ENCODE results near the gene TYSND1.

The TYSND1 gene

GRCh38 chr10:70191972-70192305, 45.4 kb upstream of the TYSND1 start:
- Histone ChIP-seq H2BK120ac (ENCODE audit: low read depth, low read length) (no peak overlapping the region), H3K9ac (ENCODE audit: low read depth, low read length, poor library complexity) (no peak overlapping the region), H2BK15ac (ENCODE audit: low read length) (no peak overlapping the region), H4K8ac (ENCODE audit: low read depth, low read length) (no peak overlapping the region), H3K4me1 (ENCODE audit: control insufficient read depth in 2 of 2, insufficient read depth in 1 of 2, low read depth in 1 of 2, low read length in 2 of 2) (peaks cover 0 to 2% of the 10 kb centered on the region in 2 donors), H3K4me3 (ENCODE audit: low read length in 2 of 2) (no peak overlapping the region), H2BK12ac (ENCODE audit: low read length) (no peak overlapping the region), H3K9me3 (replicated peaks in 1 of 2; ENCODE audit: control insufficient read depth in 2 of 2, insufficient read depth in 1 of 2, low read depth in 1 of 2, low read length in 2 of 2) (no peaks in the 10 kb centered on the region), H2BK5ac (ENCODE audit: low read length) (no peak overlapping the region), H3K27me3 (ENCODE audit: control insufficient read depth in 3 of 3, insufficient read depth in 3 of 3, low read depth in 1 of 3, low read length in 3 of 3) (no peaks in the 10 kb centered on the region), H3K23ac (ENCODE audit: low read depth, low read length, poor library complexity) (no peak overlapping the region), H3K4me2 (ENCODE audit: insufficient read depth, low read length, poor library complexity, severe bottlenecking) (no peak overlapping the region), H2AK5ac (ENCODE audit: low read depth, low read length) (no peak overlapping the region), H3K4ac (ENCODE audit: low read length) (no peak overlapping the region), H4K91ac (ENCODE audit: low read depth, low read length, poor library complexity) (no peak overlapping the region), H3K27ac (replicated peaks; ENCODE audit: low read length) (no peak overlapping the region), H3K36me3 (replicated peaks in 1 of 2; ENCODE audit: control insufficient read depth in 2 of 2, insufficient read depth in 2 of 2, low read length in 2 of 2) (no peaks in the 10 kb centered on the region), H3K79me1 (ENCODE audit: low read depth, low read length) (no peaks in the 10 kb centered on the region), H3K14ac (ENCODE audit: low read length) (no peak overlapping the region), H3K18ac (ENCODE audit: low read length) (no peak overlapping the region), H2AFZ (ENCODE audit: low read length) (no peak overlapping the region)
- no peak for DNase-seq (ENCODE audit: low spot score)

GRCh38 chr10:70191161-70191971, 44.9 kb upstream of the TYSND1 start:
- no peaks in the 10 kb centered on the region for H3K36me3 ChIP-seq (replicated peaks in 1 of 2; ENCODE audit: control insufficient read depth in 2 of 2, insufficient read depth in 2 of 2, low read length in 2 of 2)
- no peak overlapping the region for H2AK5ac ChIP-seq (ENCODE audit: low read depth, low read length)
- H3K9me3 ChIP-seq (replicated peaks in 1 of 2; ENCODE audit: control insufficient read depth in 2 of 2, insufficient read depth in 1 of 2, low read depth in 1 of 2, low read length in 2 of 2) = no peaks in the 10 kb centered on the region
- peak overlapping the region; percentile 40 for H2AFZ ChIP-seq (ENCODE audit: low read length)
- H2BK120ac ChIP-seq (ENCODE audit: low read depth, low read length) = no peak overlapping the region
- no peak overlapping the region for H3K18ac ChIP-seq (ENCODE audit: low read length)
- H3K14ac ChIP-seq (ENCODE audit: low read length) = no peak overlapping the region
- no peak overlapping the region for H3K4me2 ChIP-seq (ENCODE audit: insufficient read depth, low read length, poor library complexity, severe bottlenecking)
- no peak overlapping the region for H2BK12ac ChIP-seq (ENCODE audit: low read length)
- H2BK15ac ChIP-seq (ENCODE audit: low read length) = no peak overlapping the region
- no peak overlapping the region for H3K23ac ChIP-seq (ENCODE audit: low read depth, low read length, poor library complexity)
- no peak overlapping the region for H3K9ac ChIP-seq (ENCODE audit: low read depth, low read length, poor library complexity)
- no CpG with 5 or more reads among the region's 4 CpGs for WGBS, 2 donors (ENCODE audit: extremely low coverage in 2 of 2, insufficient read length in 2 of 2, insufficient replicate concordance in 1 of 2)
- no peak overlapping the region for H3K4ac ChIP-seq (ENCODE audit: low read length)
- H3K4me3 ChIP-seq (ENCODE audit: low read length in 2 of 2) = no peak overlapping the region
- no peak for DNase-seq (ENCODE audit: low spot score)
- H2BK5ac ChIP-seq (ENCODE audit: low read length) = no peak overlapping the region
- no peaks in the 10 kb centered on the region for H3K27me3 ChIP-seq (ENCODE audit: control insufficient read depth in 3 of 3, insufficient read depth in 3 of 3, low read depth in 1 of 3, low read length in 3 of 3)
- no peaks in the 10 kb centered on the region for H3K79me1 ChIP-seq (ENCODE audit: low read depth, low read length)
- no peak overlapping the region for H4K8ac ChIP-seq (ENCODE audit: low read depth, low read length)
- H4K91ac ChIP-seq (ENCODE audit: low read depth, low read length, poor library complexity) = no peak overlapping the region
- H3K4me1 ChIP-seq (ENCODE audit: control insufficient read depth in 2 of 2, insufficient read depth in 1 of 2, low read depth in 1 of 2, low read length in 2 of 2) = peaks cover 0 to 2% of the 10 kb centered on the region in 2 donors
- H3K27ac ChIP-seq (replicated peaks; ENCODE audit: low read length) = no peak overlapping the region

- H4K91ac ChIP-seq (ENCODE audit: low read depth, low read length, poor library complexity) = no peak overlapping the region
- no peak for DNase-seq (ENCODE audit: low spot score)
- no peak overlapping the region for H3K14ac ChIP-seq (ENCODE audit: low read length)
- H2BK15ac ChIP-seq (ENCODE audit: low read length) = no peak overlapping the region
- H3K27ac ChIP-seq (replicated peaks; ENCODE audit: low read length) = no peak overlapping the region
- no peak overlapping the region for H3K9ac ChIP-seq (ENCODE audit: low read depth, low read length, poor library complexity)
- no peak overlapping the region for H2AFZ ChIP-seq (ENCODE audit: low read length)
- H3K23ac ChIP-seq (ENCODE audit: low read depth, low read length, poor library complexity) = no peak overlapping the region
- no peak overlapping the region for H2BK120ac ChIP-seq (ENCODE audit: low read depth, low read length)
- no peak overlapping the region for H3K18ac ChIP-seq (ENCODE audit: low read length)
- H3K4me2 ChIP-seq (ENCODE audit: insufficient read depth, low read length, poor library complexity, severe bottlenecking) = no peak overlapping the region
- peaks cover 0 to 2% of the 10 kb centered on the region in 2 donors for H3K4me1 ChIP-seq (ENCODE audit: control insufficient read depth in 2 of 2, insufficient read depth in 1 of 2, low read depth in 1 of 2, low read length in 2 of 2)
- H3K79me1 ChIP-seq (ENCODE audit: low read depth, low read length) = no peaks in the 10 kb centered on the region
- H2AK5ac ChIP-seq (ENCODE audit: low read depth, low read length) = no peak overlapping the region
- H3K4ac ChIP-seq (ENCODE audit: low read length) = no peak overlapping the region
- no CpG with 5 or more reads among the region's 5 CpGs for WGBS, 2 donors (ENCODE audit: extremely low coverage in 2 of 2, insufficient read length in 2 of 2, insufficient replicate concordance in 1 of 2)
- no peak overlapping the region for H2BK12ac ChIP-seq (ENCODE audit: low read length)
- peak overlapping the region in 1 of 2 donors; percentile 28 for H3K4me3 ChIP-seq (ENCODE audit: low read length in 2 of 2)
- H3K36me3 ChIP-seq (replicated peaks in 1 of 2; ENCODE audit: control insufficient read depth in 2 of 2, insufficient read depth in 2 of 2, low read length in 2 of 2) = no peaks in the 10 kb centered on the region
- H4K8ac ChIP-seq (ENCODE audit: low read depth, low read length) = no peak overlapping the region
- no peaks in the 10 kb centered on the region for H3K27me3 ChIP-seq (ENCODE audit: control insufficient read depth in 3 of 3, insufficient read depth in 3 of 3, low read depth in 1 of 3, low read length in 3 of 3)
- no peak overlapping the region for H2BK5ac ChIP-seq (ENCODE audit: low read length)
- no peaks in the 10 kb centered on the region for H3K9me3 ChIP-seq (replicated peaks in 1 of 2; ENCODE audit: control insufficient read depth in 2 of 2, insufficient read depth in 1 of 2, low read depth in 1 of 2, low read length in 2 of 2)
Observed at GRCh38 chr10:70190581-70190980, 44.1 kb upstream of the TYSND1 start.

GRCh38 chr10:70190102-70190501, 43.6 kb upstream of the TYSND1 start:
- Histone ChIP-seq H2BK15ac (ENCODE audit: low read length) (no peak overlapping the region), H4K8ac (ENCODE audit: low read depth, low read length) (no peak overlapping the region), H2BK12ac (ENCODE audit: low read length) (no peak overlapping the region), H4K91ac (ENCODE audit: low read depth, low read length, poor library complexity) (no peak overlapping the region), H3K9me3 (replicated peaks in 1 of 2; ENCODE audit: control insufficient read depth in 2 of 2, insufficient read depth in 1 of 2, low read depth in 1 of 2, low read length in 2 of 2) (no peaks in the 10 kb centered on the region), H3K27ac (replicated peaks; ENCODE audit: low read length) (no peak overlapping the region), H3K4me2 (ENCODE audit: insufficient read depth, low read length, poor library complexity, severe bottlenecking) (no peak overlapping the region), H3K23ac (ENCODE audit: low read depth, low read length, poor library complexity) (no peak overlapping the region), H3K4me1 (ENCODE audit: control insufficient read depth in 2 of 2, insufficient read depth in 1 of 2, low read depth in 1 of 2, low read length in 2 of 2) (peaks cover 0 to 2% of the 10 kb centered on the region in 2 donors), H3K4ac (ENCODE audit: low read length) (no peak overlapping the region), H3K4me3 (ENCODE audit: low read length in 2 of 2) (no peak overlapping the region), H2BK5ac (ENCODE audit: low read length) (no peak overlapping the region), H3K14ac (ENCODE audit: low read length) (no peak overlapping the region), H2AFZ (ENCODE audit: low read length) (peak overlapping the region; percentile 20), H3K27me3 (ENCODE audit: control insufficient read depth in 3 of 3, insufficient read depth in 3 of 3, low read depth in 1 of 3, low read length in 3 of 3) (no peaks in the 10 kb centered on the region), H3K18ac (ENCODE audit: low read length) (no peak overlapping the region), H3K36me3 (replicated peaks in 1 of 2; ENCODE audit: control insufficient read depth in 2 of 2, insufficient read depth in 2 of 2, low read length in 2 of 2) (no peaks in the 10 kb centered on the region), H3K9ac (ENCODE audit: low read depth, low read length, poor library complexity) (no peak overlapping the region), H3K79me1 (ENCODE audit: low read depth, low read length) (no peaks in the 10 kb centered on the region), H2AK5ac (ENCODE audit: low read depth, low read length) (no peak overlapping the region), H2BK120ac (ENCODE audit: low read depth, low read length) (no peak overlapping the region)
- WGBS, 2 donors (ENCODE audit: extremely low coverage in 2 of 2, insufficient read length in 2 of 2, insufficient replicate concordance in 1 of 2) = no CpG with 5 or more reads among the region's 8 CpGs
- no peak for DNase-seq (ENCODE audit: low spot score)

Measured in neuronal stem cell (in vitro differentiated cells).